ENCODE results near the gene CCDC142. TPM values are rescaled to one million over a fixed set of nuclear protein-coding genes. Genes with fewer than 3 reads are reported as not detected.

The CCDC142 gene, protein sequence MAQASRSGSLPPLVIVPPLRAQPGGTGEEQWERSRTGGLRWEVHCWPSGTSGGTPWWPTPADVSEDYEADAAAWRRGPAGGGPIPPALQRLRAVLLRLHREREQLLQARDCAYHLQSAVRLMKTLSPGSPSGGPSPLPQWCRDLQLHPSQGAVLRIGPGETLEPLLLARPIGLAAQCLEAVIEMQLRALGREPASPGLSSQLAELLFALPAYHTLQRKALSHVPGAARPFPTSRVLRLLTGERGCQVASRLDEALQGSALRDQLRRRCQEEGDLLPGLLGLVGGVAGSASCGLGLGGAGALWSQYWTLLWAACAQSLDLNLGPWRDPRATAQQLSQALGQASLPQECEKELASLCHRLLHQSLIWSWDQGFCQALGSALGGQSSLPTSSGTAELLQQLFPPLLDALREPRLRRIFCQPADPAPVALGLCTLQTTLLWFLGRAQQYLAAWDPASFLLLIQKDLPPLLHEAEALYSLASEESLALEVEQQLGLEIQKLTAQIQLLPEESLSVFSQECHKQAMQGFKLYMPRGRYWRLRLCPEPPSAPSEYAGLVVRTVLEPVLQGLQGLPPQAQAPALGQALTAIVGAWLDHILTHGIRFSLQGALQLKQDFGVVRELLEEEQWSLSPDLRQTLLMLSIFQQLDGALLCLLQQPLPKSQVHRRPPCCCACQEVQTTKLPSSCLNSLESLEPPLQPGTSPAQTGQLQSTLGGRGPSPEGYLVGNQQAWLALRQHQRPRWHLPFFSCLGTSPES
- 14.0 TPM for polyA plus RNA-seq (2012; ENCODE audit: insufficient read depth, insufficient read length, low read depth)

DNA sequence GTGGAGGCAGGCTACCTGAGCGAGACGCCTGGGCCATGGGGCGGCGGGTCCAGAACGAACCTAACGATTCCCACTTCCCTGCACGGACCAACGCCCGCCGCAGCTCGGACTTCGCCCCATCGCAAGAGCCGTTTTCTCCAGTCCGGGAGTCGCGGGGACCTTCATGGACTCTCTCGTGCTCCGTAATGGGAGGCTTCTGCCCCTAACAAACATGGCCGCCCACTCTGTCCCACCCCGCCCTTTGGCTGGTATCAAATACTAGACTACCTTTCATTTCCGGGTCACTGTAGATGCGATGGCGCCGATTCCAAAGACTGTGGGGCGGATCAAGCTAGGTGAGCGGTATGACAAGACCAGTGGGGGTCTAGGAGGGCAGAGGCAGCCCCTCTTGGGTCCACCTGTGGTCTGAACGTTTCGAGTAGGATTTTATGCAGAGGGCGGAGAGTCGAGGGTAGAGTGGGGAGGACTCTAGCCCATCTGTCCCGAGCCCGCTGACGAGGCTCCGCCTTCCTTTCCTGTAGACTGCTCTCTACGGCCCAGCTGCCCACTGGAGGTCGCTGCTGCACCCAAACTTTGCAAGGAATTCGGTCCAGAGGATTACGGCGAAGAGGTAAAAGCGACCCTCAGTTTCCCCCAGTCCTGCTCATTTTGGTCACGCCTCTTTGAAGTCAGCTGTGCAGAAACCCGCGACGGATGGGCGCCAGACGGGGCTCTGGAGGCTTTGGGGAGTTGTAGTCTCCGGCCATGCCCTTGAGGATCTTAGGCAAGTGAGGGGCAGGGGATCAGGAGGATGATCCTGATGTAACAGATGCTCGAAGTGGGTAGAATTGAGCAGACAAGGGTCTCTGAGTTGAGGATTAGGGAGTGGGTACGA is at the start of gene CCDC142, which contains the start of gene TTC31:
CCDC142 (minus strand) TSS at position 198 of the 874 bp plus-strand sequence; CDS start at position 37, 161 bp downstream.
TTC31 (plus strand) TSS at position 281 of the 874 bp plus-strand sequence; CDS start at position 296, 15 bp downstream.
- peak; percentile 88 for DNase-seq
- Histone ChIP-seq H3K27me3 (no peaks in the 10 kb centered on the region), H3K4me1 (no peaks in the 10 kb centered on the region), H3K36me3 (no peaks in the 10 kb centered on the region), H3K4me3 (ENCODE audit: low read depth, low read length) (peak within 1 kb of the TSS; percentile 79), H3K9me3 (no peaks in the 10 kb centered on the region)
- peak; percentile 72 for TF ChIP-seq CTCF (IDR thresholded peaks at IDR 0.05; ENCODE audit: low read depth, low read length)

DNA sequence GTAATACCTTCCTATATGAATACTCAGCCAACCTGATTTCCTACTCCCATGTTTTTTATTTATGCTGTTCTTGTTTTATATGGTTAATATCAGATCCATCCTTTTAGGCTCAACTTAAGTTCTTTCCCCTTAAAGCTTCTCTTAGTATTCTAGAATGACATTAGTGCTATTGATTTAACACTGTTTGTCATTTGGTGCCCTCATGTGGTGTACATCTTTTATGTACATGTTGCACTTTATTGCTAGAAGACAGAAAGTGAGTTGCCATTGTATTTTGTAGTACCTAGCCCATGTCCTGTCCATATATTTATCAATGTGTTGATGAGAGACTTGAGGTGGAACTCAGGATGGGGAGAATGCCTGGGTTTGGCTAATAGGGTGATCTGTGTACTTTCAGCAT is 49.4 kb upstream of the CCDC142 start:
- Histone ChIP-seq H3K36me3 (peaks cover 11% of the 10 kb centered on the region), H3K9me3 (no peaks in the 10 kb centered on the region), H3K4me1 (no peaks in the 10 kb centered on the region), H3K27me3 (no peaks in the 10 kb centered on the region), H3K4me3 (ENCODE audit: low read depth, low read length) (no peak overlapping the region)
- peak; percentile 33; the same call in 1 of the 2 replicates for TF ChIP-seq CTCF (IDR thresholded peaks at IDR 0.05; ENCODE audit: low read depth, low read length)
- no peak for DNase-seq

- DNase-seq, result no peak
- TF ChIP-seq CTCF (IDR thresholded peaks at IDR 0.05; ENCODE audit: low read depth, low read length), result no peak
- H3K4me1 ChIP-seq, result no peaks in the 10 kb centered on the region
- no peaks in the 10 kb centered on the region for H3K27me3 ChIP-seq
- H3K9me3 ChIP-seq, result no peaks in the 10 kb centered on the region
- H3K36me3 ChIP-seq, result peaks cover 16% of the 10 kb centered on the region
- H3K4me3 ChIP-seq (ENCODE audit: low read depth, low read length), result no peak overlapping the region; the same call in 1 of the 2 replicates
These were observed 48.9 kb upstream of the CCDC142 start for GRCh38 chr2:74531666-74532065.

- no peaks in the 10 kb centered on the region for H3K4me1 ChIP-seq
- TF ChIP-seq CTCF (IDR thresholded peaks at IDR 0.05; ENCODE audit: low read depth, low read length), result no peak
- peaks cover 28% of the 10 kb centered on the region for H3K36me3 ChIP-seq
- peak overlapping the region; percentile 87 for H3K4me3 ChIP-seq (ENCODE audit: low read depth, low read length)
- DNase-seq, result peak; percentile 35
- no peaks in the 10 kb centered on the region for H3K27me3 ChIP-seq
- no peaks in the 10 kb centered on the region for H3K9me3 ChIP-seq
These were observed 47.7 kb upstream of the CCDC142 start for GRCh38 chr2:74530239-74531187.

Measured in BE2C (cell line).